Keratinocyte (primary cell): Measurements from ENCODE around the gene SIN3B. TPM values are rescaled to one million over a fixed set of nuclear protein-coding genes. Genes with fewer than 3 reads are reported as not detected.
A peak's percentile ranks its signal among the peaks of the same experiment; 100 is the strongest.

Experiments used
- DNase-seq: peaks from one replicate; pipeline ENCODE4 v3.0.0-alpha.2; 2011; ENCODE audit warnings: low read depth, missing footprints, low spot score
- FAIRE-seq: peaks from 2 replicates; lab custom pipeline; 2011; peaks lifted over from hg19 to GRCh38; lab: Jason Lieb, UNC
- H2AFZ ChIP-seq: 2 replicates; pipeline ENCODE4 v1.6.0; 2012; ENCODE audit warnings: low read length, control low read depth, inconsistent platforms; ENCODE audit not compliant: control insufficient read depth
- H3K27ac ChIP-seq: 2 replicates; pipeline ENCODE4 v1.5.1; 2011; ENCODE audit warnings: low read length; ENCODE audit not compliant: control insufficient read depth, insufficient read depth
- H3K27me3 ChIP-seq: 3 replicates; pipeline ENCODE4 v1.6.0; 2011; ENCODE audit warnings: low read length; ENCODE audit not compliant: control insufficient read depth, insufficient read depth; ENCODE audit errors: extremely low read depth
- H3K36me3 ChIP-seq, 2 experiments: 2 replicates in 1 of 2; 3 replicates in 1 of 2; pipeline ENCODE4 v1.5.1; 2011; ENCODE audit warnings: low read length in 2 of 2, mild to moderate bottlenecking in 1 of 2; ENCODE audit not compliant: control insufficient read depth in 2 of 2, insufficient read depth in 2 of 2; ENCODE audit errors: extremely low read depth in 1 of 2
- H3K4me1 ChIP-seq: 3 replicates; pipeline ENCODE4 v1.5.1; 2011; ENCODE audit warnings: low read length; ENCODE audit not compliant: control insufficient read depth, insufficient read depth; ENCODE audit errors: extremely low read depth
- H3K4me2 ChIP-seq: 3 replicates; pipeline ENCODE4 v1.6.0; 2011; ENCODE audit warnings: low read depth, low read length; ENCODE audit not compliant: control insufficient read depth, insufficient read depth; ENCODE audit errors: extremely low read depth
- H3K4me3 ChIP-seq, 3 experiments: fragments of 200-600 bp in 1 of 3; sonication (generic) in 1 of 3; 2 replicates in 2 of 3; 3 replicates in 1 of 3; pipeline ENCODE4 v1.5.1; 2011 to 2016; ENCODE audit warnings: low read length in 3 of 3, mild to moderate bottlenecking in 3 of 3, control low read depth in 2 of 3, inconsistent platforms in 1 of 3, low read depth in 1 of 3, mixed read lengths in 1 of 3, mixed run types in 1 of 3, moderate library complexity in 1 of 3; ENCODE audit not compliant: control insufficient read depth in 2 of 3, insufficient read depth in 2 of 3; ENCODE audit errors: extremely low read depth in 1 of 3
- H3K79me2 ChIP-seq: 2 replicates; pipeline ENCODE4 v1.6.0; 2012; ENCODE audit warnings: low read length; ENCODE audit not compliant: control insufficient read depth, insufficient read depth
- H3K9ac ChIP-seq: 3 replicates; pipeline ENCODE4 v1.6.0; 2011; ENCODE audit warnings: low read length; ENCODE audit not compliant: control insufficient read depth, insufficient read depth; ENCODE audit errors: extremely low read depth
- H3K9me1 ChIP-seq: 3 replicates; pipeline ENCODE4 v1.6.0; 2011; ENCODE audit warnings: low read length; ENCODE audit not compliant: control insufficient read depth, insufficient read depth; ENCODE audit errors: extremely low read depth
- H3K9me3 ChIP-seq: 2 replicates; pipeline ENCODE4 v1.5.1; 2012; ENCODE audit warnings: low read depth, low read length; ENCODE audit not compliant: control insufficient read depth
- H4K20me1 ChIP-seq: 3 replicates; pipeline ENCODE4 v1.6.0; 2011; ENCODE audit warnings: low read length; ENCODE audit not compliant: control insufficient read depth, insufficient read depth; ENCODE audit errors: extremely low read depth
- EZH2 ChIP-seq: IDR thresholded peaks from one replicate; pipeline ENCODE4 v1.6.1; 2012; ENCODE audit warnings: inconsistent platforms, mild to moderate bottlenecking, low read length, moderate library complexity
- dilution Hi-C: fragments of 300-500 bp; cut with MboI; formaldehyde crosslinking; loops from one replicate; pipeline ENCODE4 v1.7.0; 2020; ENCODE audit warnings: low sequenced_read_pairs; ENCODE audit not compliant: extremely low pct_ligation_motif_present
- polyA plus RNA-seq, 5 experiments: library from polyadenylated mRNA; depleted of rRNA in 3 of 5; stranded (reverse) in 3 of 5; stranded (forward) in 1 of 5; unstranded in 1 of 5; fragments of >200 nt; gene quantifications; 1 replicate in 1 of 5; 2 replicates in 3 of 5; 3 replicates in 1 of 5; pipeline versions ENCODE4 v1.2.1 to v1.2.3, GENCODE V29; 2011 to 2012; ENCODE audit warnings: missing spikeins in 2 of 5, low read depth in 1 of 5, low replicate concordance in 1 of 5
- TF ChIP-seq, protein P1 (sequence below), 3 experiments: IDR thresholded peaks in 1 of 3; conservative IDR thresholded peaks in 1 of 3; optimal IDR thresholded peaks in 1 of 3; 2 replicates in 2 of 3; 3 replicates in 1 of 3; pipeline versions ENCODE3 to v1.5.1; 2011; ENCODE audit warnings: low read length in 3 of 3, mild to moderate bottlenecking in 3 of 3, moderate library complexity in 2 of 3, control low read depth in 1 of 3, inconsistent platforms in 1 of 3; ENCODE audit not compliant: insufficient read depth in 2 of 3; ENCODE audit errors: extremely low read depth in 1 of 3

Gene SIN3B
- polyA plus RNA-seq, 1 donor (not counting 4 experiments of a cell fraction or from before 2014, with no cell fraction given), result 30.9 TPM

DNA sequence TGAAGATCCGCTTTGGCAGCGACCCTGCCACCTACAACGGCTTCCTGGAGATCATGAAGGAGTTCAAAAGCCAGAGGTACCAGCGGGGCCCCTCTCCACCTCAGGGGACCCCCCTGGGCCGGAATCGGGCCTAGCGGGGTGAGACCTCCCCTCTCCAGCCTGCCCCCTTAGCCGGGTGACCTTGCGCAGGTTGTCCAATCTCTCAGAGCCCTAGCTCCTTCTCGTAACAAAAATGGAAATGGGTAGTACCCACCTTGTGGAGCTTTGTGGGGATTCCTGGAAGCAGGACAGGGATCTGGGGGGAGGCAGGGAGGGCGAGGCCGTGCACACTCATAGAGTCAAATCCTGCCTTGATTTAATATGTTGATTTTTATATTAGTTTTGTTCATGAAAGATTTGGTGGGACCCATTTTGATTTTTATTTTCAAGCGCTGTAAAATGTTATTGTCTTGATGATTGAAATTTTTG, 658 bp downstream of the SIN3B start:
- H3K9me1 ChIP-seq, result no peaks in the 10 kb centered on the region
- H3K27me3 ChIP-seq, result no peaks in the 10 kb centered on the region
- peak overlapping the region; percentile 90 for H3K9ac ChIP-seq
- H3K79me2 ChIP-seq, result peaks cover 31% of the 10 kb centered on the region
- H3K4me3 ChIP-seq, result peak overlapping the region; percentile 72 to 96 (median 85)
- TF ChIP-seq EZH2, result no peak
- TF ChIP-seq, protein P1, sequence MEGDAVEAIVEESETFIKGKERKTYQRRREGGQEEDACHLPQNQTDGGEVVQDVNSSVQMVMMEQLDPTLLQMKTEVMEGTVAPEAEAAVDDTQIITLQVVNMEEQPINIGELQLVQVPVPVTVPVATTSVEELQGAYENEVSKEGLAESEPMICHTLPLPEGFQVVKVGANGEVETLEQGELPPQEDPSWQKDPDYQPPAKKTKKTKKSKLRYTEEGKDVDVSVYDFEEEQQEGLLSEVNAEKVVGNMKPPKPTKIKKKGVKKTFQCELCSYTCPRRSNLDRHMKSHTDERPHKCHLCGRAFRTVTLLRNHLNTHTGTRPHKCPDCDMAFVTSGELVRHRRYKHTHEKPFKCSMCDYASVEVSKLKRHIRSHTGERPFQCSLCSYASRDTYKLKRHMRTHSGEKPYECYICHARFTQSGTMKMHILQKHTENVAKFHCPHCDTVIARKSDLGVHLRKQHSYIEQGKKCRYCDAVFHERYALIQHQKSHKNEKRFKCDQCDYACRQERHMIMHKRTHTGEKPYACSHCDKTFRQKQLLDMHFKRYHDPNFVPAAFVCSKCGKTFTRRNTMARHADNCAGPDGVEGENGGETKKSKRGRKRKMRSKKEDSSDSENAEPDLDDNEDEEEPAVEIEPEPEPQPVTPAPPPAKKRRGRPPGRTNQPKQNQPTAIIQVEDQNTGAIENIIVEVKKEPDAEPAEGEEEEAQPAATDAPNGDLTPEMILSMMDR (optimal IDR thresholded peaks at IDR 0.05 in 1 of 3, IDR thresholded peaks at IDR 0.05 in 1 of 3, conservative IDR thresholded peaks at IDR 0.05 in 1 of 3; ENCODE audit: extremely low read depth in 1 of 3, insufficient read depth in 2 of 3, low read length in 3 of 3), result no peak
- no peaks in the 10 kb centered on the region for H3K9me3 ChIP-seq
- FAIRE-seq (no peak), DNase-seq (no peak)
- H3K27ac ChIP-seq, result peak overlapping the region; percentile 78
- no peaks in the 10 kb centered on the region for H4K20me1 ChIP-seq
- H3K36me3 ChIP-seq, result peaks cover 13 to 29% of the 10 kb centered on the region in 2 experiments
- peak overlapping the region; percentile 91 for H3K4me2 ChIP-seq
- H2AFZ ChIP-seq, result no peak overlapping the region
- dilution Hi-C loops, result no loop called here
- H3K4me1 ChIP-seq, result peaks cover 30% of the 10 kb centered on the region

DNA sequence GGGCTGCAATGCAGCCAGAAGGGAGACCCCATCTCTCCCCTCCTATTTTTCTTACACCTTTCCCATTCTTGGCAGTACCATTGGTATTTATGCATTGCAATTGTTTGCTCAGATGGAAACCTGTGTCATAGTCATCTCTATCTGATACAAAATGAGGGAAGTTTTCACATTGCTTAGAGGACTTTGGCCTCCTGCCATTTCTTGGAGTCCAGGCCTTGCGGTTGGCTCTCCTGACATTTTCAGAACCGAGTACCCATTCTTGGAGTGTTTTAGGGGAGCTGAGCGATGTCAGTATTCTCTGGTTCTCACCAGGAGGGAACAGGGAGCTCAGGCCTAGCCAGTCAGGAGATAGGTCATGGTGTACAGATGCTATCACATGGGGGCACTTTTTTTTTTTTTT, 1.5 kb downstream of the SIN3B start:
- no peak for FAIRE-seq
- H3K36me3 ChIP-seq, result peaks cover 13 to 29% of the 10 kb centered on the region in 2 experiments

More for the DNA sequence above, 1.5 kb downstream of the SIN3B start:
- no peaks in the 10 kb centered on the region for H3K9me1 ChIP-seq
- TF ChIP-seq EZH2, result no peak
- TF ChIP-seq, protein P1 (optimal IDR thresholded peaks at IDR 0.05 in 1 of 3, IDR thresholded peaks at IDR 0.05 in 1 of 3, conservative IDR thresholded peaks at IDR 0.05 in 1 of 3; ENCODE audit: extremely low read depth in 1 of 3, insufficient read depth in 2 of 3, low read length in 3 of 3), result no peak
- H3K27me3 ChIP-seq, result no peaks in the 10 kb centered on the region
- H3K79me2 ChIP-seq, result peaks cover 32% of the 10 kb centered on the region
- dilution Hi-C loops, result no loop called here
- H3K27ac ChIP-seq, result peak overlapping the region; percentile 78
- H3K4me2 ChIP-seq, result peak overlapping the region; percentile 91
- no peaks in the 10 kb centered on the region for H4K20me1 ChIP-seq
- DNase-seq, result no peak
- H3K4me1 ChIP-seq, result peaks cover 21% of the 10 kb centered on the region
- H3K4me3 ChIP-seq, result peak overlapping the region; percentile 72 to 96 (median 85)
- H3K9ac ChIP-seq, result peak overlapping the region; percentile 90
- no peaks in the 10 kb centered on the region for H3K9me3 ChIP-seq
- no peak overlapping the region for H2AFZ ChIP-seq
